Head of caudate nucleus (tissue), 42 donors: Measurements from ENCODE around the gene MROH9.

Source experiments
- DNase-seq, 42 donors: peaks; one replicate each; pipeline versions ENCODE4 v3.0.0 to v3.0.0-alpha.2; 2020 to 2021; ENCODE audit warnings: mixed read lengths in 7 of 42
- intact Hi-C: fragments of 100-400 bp; cut with DNase I; formaldehyde crosslinking; loops from one replicate; pipeline ENCODE4 v1.15.0; 2022

Gene MROH9

GRCh38 chr1:171062902-171063301 is 127.6 kb downstream of the MROH9 start:
- no peak for DNase-seq
- intact Hi-C loops, result no loop called here

GRCh38 chr1:171075041-171075440 is 139.7 kb downstream of the MROH9 start:
- no peak for DNase-seq
- intact Hi-C loops, result no loop called here

GRCh38 chr1:171081314-171081753 is 146.0 kb downstream of the MROH9 start:
- peak in 1 of 42 donors; percentile 2 for DNase-seq
- intact Hi-C loops, result no loop called here

GRCh38 chr1:171081763-171082201 is 146.4 kb downstream of the MROH9 start:
- peak in 4 of 42 donors; percentile 2 to 36 (median 5) for DNase-seq
- intact Hi-C loops, result no loop called here

GRCh38 chr1:171082606-171083005 is 147.3 kb downstream of the MROH9 start:
- intact Hi-C loops, result no loop called here
- DNase-seq, result no peak

- intact Hi-C loops, result no loop called here
- no peak for DNase-seq
These were observed 147.9 kb downstream of the MROH9 start for GRCh38 chr1:171083222-171083621.

- intact Hi-C loops, result no loop called here
- no peak for DNase-seq
These were observed 148.8 kb downstream of the MROH9 start for GRCh38 chr1:171084091-171084490.

- intact Hi-C loops, result no loop called here
- DNase-seq, result no peak
These were observed 149.5 kb downstream of the MROH9 start for GRCh38 chr1:171084870-171085269.

GRCh38 chr1:171087896-171088295 is 152.6 kb downstream of the MROH9 start:
- DNase-seq, result no peak
- intact Hi-C loops, result no loop called here

GRCh38 chr1:171090604-171091003 is 155.3 kb downstream of the MROH9 start, which contains the start of gene FMO3:
TSS of gene FMO3 (plus strand) at chr1:171090905. CDS start at chr1:171092659, 1,754 bp downstream.
- intact Hi-C loops, result no loop called here
- no peak for DNase-seq

- no peak for DNase-seq
- intact Hi-C loops, result no loop called here
These were observed 168.5 kb downstream of the MROH9 start for GRCh38 chr1:171103862-171104261.

- DNase-seq, result no peak
- intact Hi-C loops, result no loop called here
These were observed 172.1 kb downstream of the MROH9 start for GRCh38 chr1:171107262-171107940.

- intact Hi-C loops, result no loop called here
- DNase-seq, result no peak
These were observed 172.6 kb downstream of the MROH9 start for GRCh38 chr1:171107969-171108368.

- intact Hi-C loops, result no loop called here
- DNase-seq, result no peak
These were observed 174.6 kb downstream of the MROH9 start for GRCh38 chr1:171109966-171110365.

- no peak for DNase-seq
These were observed 175.4 kb downstream of the MROH9 start for GRCh38 chr1:171110621-171111326.

GRCh38 chr1:171112119-171112518 is 176.8 kb downstream of the MROH9 start:
- intact Hi-C loops, result no loop called here

More at GRCh38 chr1:171110621-171111326, 175.4 kb downstream of the MROH9 start:
- intact Hi-C loops, result no loop called here

GRCh38 chr1:171113382-171113781 is 178.0 kb downstream of the MROH9 start:
- intact Hi-C loops, result no loop called here
- DNase-seq, result no peak

More at GRCh38 chr1:171112119-171112518, 176.8 kb downstream of the MROH9 start:
- DNase-seq, result no peak
